ENCODE measurements around the gene PCSK6.
"Not testable (repeated sequence)": the region's sequence is repeated elsewhere in the genome, so short reads cannot be mapped to it uniquely, and the experiment has no call there.

The PCSK6 gene

DNA sequence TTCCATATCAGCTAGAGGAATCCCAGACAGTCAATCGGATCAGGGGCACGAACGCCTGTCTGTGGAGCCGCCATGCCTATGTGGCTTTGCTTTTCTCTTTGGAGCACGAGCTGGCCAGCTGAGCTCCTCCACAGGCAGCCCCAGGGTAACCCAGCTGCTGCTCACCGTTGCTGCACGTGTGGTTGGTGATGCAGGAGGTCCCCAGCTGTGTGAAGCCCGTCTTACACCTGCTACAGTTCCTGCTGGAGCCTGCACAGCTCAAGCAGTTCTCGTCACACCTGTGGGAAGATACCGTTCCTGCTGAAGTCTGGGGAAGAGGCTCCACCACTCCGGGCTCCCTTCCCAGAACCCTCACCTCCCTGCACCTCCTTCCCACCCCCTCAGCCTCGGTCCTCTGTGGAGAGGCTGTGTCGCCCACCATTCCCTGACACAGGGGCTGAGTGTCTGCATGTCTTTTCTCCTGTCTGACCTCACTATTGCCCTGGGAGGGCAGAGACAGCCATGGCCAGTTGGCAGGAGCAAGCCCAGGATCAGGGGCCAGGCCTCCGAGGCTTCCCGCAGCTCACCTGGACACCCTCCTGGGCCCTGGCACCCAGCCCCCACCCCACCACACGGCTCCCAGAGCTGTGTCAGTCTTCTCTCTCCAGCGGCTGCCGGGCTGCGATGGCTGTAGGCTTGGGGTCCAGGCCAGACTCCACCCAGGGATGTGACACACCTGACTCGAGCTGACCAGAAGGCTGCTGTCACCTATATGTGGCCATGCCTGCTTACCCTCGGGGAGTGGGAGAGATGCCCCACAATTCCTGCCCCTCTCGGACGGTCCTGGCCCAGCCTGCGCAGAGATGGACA, 182.2 kb downstream of the PCSK6 start:
- no peak for DNase-seq

- DNase-seq = no peak
Observed at GRCh38 chr15:101306341-101307047, 183.0 kb downstream of the PCSK6 start.

DNA sequence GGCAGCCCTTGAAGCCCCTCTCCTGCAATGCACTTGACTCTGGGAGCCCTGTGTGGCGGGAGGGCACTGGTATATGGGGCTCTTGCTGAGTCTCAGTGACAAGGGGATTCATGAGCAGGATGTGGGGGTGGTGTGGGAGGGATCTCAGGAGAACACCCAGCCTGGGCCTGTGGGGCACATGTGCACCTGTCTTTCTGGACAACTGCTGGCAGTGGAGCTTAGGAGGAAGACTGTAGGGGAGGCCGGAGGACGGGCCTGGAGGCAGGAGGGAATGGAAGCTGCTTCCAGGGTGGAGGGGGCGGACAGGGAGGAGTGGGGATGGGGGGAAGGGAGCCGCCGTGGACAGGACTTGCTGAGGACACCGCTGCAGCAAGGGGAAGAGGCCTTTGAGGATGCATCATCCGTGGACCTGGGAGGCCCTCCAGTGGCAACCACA, 183.7 kb downstream of the PCSK6 start:
- no peak for DNase-seq

DNA sequence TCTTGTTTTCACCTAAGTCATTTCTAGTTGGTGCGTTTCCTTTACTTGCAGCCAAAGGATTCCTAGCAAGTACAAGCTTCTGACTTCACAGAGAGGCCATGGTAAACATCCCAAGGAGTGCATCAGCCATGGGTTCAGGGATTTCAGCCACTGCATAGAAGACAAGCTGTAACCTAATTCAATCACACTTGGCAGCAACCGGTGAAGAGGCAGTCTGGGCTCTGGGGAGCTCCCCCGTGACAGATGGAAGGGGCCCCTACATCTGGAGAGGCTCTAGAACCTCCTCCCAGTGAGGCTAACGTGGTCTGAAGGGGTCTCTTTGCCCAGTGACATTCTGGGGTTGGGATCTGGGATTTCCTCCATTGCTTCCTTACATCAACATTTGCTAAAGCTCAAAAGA, 186.1 kb downstream of the PCSK6 start:
- DNase-seq = no peak

DNA sequence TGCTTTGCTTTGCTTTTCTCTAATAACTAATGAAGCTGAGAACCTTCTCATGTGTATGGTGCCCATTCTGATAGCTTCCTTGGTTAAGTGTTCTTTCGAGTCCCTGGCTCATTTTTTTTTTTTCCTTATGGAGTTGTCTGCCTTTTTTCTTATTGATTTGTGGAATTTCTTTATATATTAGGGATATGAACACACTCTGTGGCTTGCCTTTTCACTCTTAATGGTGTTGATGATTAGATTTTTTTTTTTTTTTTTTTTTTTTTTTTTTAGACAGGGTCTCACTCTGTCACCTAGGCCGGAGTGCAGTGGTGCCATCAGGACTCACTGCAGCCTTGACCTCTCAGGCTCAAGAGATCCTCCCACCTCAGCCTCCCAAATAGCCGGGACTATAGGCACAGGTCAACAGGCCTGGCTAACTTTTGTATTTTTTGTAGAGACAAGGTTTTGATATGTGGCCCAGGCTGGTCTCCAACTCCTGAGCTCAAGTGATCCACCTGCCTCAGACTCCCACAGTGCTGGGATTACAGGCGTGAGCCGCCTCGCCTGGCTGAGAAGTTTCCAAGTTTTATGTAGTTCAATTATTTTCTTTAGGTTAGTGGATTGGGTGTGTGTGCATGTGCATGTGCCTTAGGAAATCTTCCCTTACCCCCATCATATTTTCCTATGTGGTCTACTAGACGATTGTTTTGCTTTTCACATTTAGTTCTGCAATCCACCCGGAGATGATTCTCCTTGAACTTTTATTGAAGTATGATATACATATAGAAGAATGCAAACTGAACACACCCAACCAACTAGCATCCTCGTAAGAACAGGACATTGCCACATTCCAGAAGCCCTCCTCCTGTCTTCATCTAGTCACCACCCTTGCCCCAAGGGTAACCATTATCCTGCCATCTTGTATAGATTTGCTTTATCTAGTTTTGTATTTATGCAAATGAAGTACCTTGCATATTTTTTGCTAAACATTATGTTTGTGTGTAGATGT, 192.8 kb downstream of the PCSK6 start:
- DNase-seq = no peak

DNA sequence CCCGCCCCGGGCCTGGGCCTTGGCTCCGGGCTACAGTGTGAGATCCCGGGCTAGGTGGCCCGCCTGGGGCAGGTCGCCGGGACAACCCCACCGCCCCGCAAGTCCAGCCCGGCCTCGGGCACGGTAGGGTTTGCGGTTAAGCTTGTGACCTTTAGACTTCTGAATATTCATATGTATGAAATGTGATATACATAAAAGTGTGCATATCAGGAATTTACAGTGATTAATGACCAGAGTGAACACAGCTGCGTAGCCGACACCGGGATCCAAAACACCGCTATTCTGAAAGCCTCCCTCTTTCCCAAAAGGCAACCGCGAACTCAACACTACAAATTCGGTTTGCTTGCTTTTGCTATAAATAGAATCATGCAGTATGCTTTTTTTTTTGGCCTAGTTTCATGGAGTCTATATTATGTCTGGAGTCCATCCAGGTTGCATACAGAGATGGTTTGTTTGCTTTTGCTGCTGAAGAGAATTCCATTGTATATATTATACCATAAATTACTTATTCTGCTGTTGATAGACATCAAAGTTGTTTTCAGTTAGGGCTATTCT, 193.8 kb downstream of the PCSK6 start:
- no peak for DNase-seq

GRCh38 chr15:101294731-101295606, 194.5 kb downstream of the PCSK6 start, which contains the start of gene SNRPA1:
TSS of gene SNRPA1 (minus strand) at chr15:101295248. CDS start at chr15:101295178, 70 bp downstream.
- DNase-seq = peak; percentile 97

DNA sequence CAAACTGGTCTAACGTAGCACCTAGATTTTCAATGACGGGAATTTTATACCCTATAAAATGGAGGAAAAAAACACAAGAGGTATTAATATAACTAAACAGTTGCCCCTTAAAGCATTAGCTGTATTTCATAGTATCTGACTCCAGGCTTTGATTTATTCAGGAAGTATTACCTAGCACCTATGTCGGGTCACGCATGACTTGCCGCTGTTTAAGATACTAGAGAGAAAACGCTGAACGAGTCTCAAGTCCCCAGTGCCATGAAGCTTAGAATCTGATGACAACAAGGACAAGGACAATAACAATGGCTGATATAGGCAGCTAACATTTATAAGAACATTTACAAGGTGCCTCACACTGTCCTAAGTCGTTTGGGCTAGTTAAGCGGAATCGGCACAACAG, 196.4 kb downstream of the PCSK6 start:
- DNase-seq = no peak

GRCh38 chr15:101288905-101289513, 200.5 kb downstream of the PCSK6 start:
- no peak for DNase-seq

- not testable (repeated sequence) for DNase-seq
Observed at GRCh38 chr15:101287342-101287741, 202.2 kb downstream of the PCSK6 start.

- DNase-seq = no peak
Observed at GRCh38 chr15:101286471-101287114, 202.9 kb downstream of the PCSK6 start.

- no peak for DNase-seq
Observed at GRCh38 chr15:101283931-101284330, 205.6 kb downstream of the PCSK6 start.

DNA sequence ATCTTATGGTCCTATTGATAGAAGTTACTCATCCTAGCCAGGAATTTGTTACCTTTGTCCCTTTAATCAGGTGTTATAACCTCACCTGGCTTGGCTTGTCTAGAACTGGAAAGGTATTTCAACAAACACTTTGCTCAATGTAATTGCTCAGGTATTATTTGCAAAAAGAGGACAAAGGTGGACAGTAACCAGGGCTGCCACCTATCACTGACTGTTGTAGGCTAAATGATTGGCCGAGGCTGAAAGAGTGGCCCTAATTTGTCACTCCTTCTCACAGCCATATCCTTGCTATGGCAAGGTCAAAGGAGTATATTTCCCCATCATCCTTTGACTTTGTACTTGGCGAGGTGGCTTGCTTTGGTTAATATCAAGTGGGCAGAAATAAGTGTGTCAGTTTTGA, 209.5 kb downstream of the PCSK6 start:
- DNase-seq = no peak

DNA sequence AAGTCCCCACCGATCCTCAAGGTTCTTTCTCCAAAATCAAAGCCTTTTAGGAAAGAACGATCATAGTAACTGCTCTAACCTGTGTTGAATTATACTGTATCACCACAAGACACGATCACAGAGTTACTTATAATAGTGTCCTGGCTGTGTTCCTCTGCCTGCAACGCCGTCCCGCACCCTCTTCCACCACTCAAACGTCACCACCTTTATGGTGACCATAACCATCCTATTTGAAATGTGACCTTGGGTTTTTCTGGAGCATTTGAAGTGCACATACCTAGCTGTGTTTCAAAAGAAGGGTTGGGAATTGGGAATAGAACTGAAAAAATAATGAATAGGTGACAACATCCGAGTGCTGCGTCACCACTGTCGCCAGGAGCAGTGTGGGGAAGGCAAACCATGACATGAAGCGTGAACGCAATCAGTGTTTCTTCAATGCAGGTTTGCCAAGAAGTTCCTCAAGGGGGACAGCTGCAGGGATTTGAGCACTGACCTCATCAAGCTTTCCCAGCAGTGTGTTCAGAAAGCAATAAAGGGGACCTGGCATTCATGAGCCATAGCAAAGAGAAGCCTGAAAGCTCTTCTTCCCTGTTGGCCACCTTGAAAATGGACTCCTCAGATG, 211.5 kb downstream of the PCSK6 start:
- no peak for DNase-seq

DNA sequence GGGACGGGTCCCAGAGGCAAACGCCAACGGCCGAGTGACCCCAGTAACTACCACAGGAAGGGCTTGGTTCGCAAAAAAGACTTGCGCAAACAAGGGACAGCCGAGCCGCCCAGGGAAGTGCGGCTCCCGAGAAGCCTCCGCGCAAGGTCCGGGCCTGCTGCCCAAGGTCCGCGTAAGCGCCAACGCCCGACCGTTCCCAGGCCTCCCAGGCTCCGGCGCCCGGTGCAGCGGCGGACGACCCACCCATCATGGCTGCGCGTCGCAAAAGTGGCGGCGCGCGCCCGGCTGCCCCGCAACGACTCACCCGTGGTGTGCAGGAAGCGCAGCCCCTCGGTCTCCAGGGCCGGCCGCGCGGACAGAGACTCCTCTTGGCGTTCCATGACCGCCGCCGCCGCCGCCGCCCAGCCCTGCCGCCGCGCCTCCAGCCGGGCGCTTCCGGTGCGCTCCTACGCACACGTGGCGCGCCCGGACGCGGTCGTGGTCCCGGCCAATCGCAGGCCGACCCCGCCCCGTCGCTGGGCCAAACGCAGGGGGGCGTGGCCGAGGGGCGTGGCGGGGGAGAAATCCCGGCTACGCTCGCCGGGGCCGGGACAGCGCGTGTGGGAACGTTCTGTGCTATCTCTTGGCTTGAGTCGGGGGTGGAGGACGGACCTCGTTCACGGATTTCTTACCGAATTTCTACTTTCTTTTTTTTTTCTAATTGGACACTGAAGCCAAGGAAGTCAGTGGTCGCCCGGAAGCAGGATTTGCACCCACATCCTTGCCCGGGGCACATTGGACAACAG, 212.3 kb downstream of the PCSK6 start, which contains the start of gene SELENOS:
TSS of gene SELENOS (minus strand) at position 448 of the 785 bp plus-strand sequence. CDS start at position 380, 68 bp downstream.
- peak; percentile 90 for DNase-seq

DNA sequence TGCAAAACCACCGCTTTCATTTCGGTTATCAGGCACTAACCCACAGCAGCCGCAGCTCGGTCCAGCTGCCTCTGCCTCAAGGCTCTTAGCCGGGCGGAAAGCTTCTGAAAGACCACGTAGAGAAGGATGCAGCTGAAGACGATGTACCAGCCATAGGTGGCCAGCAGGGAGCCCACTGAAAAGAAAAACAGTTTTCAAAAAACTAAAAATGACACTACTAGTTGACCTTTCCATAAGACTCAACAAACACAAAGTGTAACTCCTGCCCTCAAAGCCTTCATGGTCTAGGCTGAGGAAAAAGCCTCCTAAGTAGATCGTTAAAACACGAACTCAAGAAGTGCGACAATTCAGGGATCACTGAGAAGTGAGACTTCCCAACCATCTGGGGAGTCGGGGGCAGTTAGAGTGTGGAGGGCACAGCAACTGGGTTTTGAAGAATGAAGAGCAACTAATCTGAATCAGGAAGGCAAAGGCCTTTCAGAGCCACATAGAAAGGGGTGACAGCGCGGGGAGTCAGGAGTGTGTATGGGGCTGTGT, 212.9 kb downstream of the PCSK6 start:
- no peak for DNase-seq

- DNase-seq = no peak
Observed at GRCh38 chr15:101275018-101275417, 214.5 kb downstream of the PCSK6 start.

DNA sequence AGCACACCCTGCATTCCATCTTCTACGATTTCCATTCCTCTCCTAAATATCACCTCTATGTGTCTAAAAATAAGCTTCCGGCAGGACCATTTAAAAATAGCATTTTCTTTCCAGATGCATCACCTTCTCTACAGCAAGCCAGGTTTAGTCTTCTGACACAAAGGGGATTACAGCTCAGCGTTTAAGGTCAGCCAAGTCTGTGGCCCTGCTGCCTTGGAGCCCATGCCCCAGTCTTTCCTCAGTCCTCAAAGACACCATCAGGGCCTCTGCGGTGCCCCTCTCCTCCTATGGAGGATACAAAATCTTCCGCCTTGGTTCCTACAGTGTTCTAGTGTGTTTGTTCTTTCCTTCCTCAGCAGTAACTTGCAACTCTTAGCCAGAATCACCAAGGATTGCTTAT, 216.0 kb downstream of the PCSK6 start:
- no peak for DNase-seq

Data from right kidney (tissue), 1 donor.